NT2/D1 (cell line): ENCODE measurements around the gene KRTAP10-12.

Experiments used
- SUZ12 ChIP-seq: IDR thresholded peaks from 2 replicates; pipeline ENCODE4 v1.6.1; 2011; ENCODE audit not compliant: insufficient read length, insufficient read depth; ENCODE audit errors: extremely low read depth
- YY1 ChIP-seq: IDR thresholded peaks from 2 replicates; pipeline ENCODE4 v1.6.1; 2011; ENCODE audit not compliant: insufficient read length, insufficient read depth
- ZNF274 ChIP-seq: IDR thresholded peaks from 2 replicates; pipeline ENCODE4 v1.6.1; 2011; ENCODE audit warnings: mild to moderate bottlenecking, low read depth, low read length

- TF ChIP-seq YY1 (no peak), ZNF274 (no peak), SUZ12 (no peak)
These were observed 19.1 kb upstream of the KRTAP10-12 start for GRCh38 chr21:44677881-44678280.
